GM10248 (cell line): ENCODE data around the gene ZDHHC23.

Experiments used
- CTCF ChIA-PET: fragments of 300-600 bp; sonication (Branson Sonifier 250); formaldehyde crosslinking; extraction: SDS; loops from one replicate; lab custom pipeline; 2021; ENCODE audit warnings: antibody characterized with exemption; lab: Yijun Ruan, JAX
- POLR2A ChIA-PET: fragments of 350-650 bp; sonication (Branson Sonifier 250); formaldehyde crosslinking; extraction: SDS; loops from one replicate; lab custom pipeline; 2020; ENCODE audit warnings: antibody characterized with exemption; lab: Yijun Ruan, JAX
- DNase-seq: peaks from one replicate; pipeline ENCODE4 v3.0.0; 2012; ENCODE audit errors: extremely low spot score
- CTCF ChIP-seq: IDR thresholded peaks from 2 replicates; pipeline ENCODE4 v1.5.1; 2012; ENCODE audit warnings: mild to moderate bottlenecking, low read depth; ENCODE audit errors: extremely low read depth, missing control alignments, control extremely low read depth

Gene ZDHHC23

DNA sequence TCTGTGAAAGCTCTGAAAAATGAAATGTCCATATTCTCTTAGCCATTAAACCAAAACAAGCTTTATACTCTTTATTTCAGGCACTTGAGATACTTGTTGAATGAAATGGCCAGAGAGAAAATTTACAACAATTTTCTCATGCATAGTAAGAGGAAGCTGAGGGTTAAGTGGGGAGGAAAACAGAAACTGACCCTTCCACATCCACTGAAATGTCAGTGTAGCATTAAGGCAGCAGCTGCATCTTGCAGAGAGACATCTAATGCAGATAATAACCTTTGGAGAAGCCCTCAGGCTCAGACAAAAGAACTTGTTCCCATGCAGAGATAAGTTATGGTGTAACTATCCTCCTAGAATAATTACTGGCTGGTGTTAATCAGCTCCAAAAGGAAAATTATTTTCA, 34.0 kb downstream of the ZDHHC23 start:
- POLR2A ChIA-PET = no interaction called here
- DNase-seq = no peak
- TF ChIP-seq CTCF = no peak
- CTCF ChIA-PET = interaction anchor here (1.0 to 1.3 kb wide), 2 partner anchors 23 to 226 kb away, joined by 3 read pairs; no protein-coding TSS in a partner anchor

GRCh38 chr3:113983544-113983943, 35.7 kb downstream of the ZDHHC23 start:
- TF ChIP-seq CTCF = no peak
- CTCF ChIA-PET = interaction anchor here (0.9 to 1.0 kb wide), 2 partner anchors 8 to 26 kb away, joined by 3 to 4 read pairs; no protein-coding TSS in a partner anchor
- no peak for DNase-seq
- POLR2A ChIA-PET = no interaction called here

DNA sequence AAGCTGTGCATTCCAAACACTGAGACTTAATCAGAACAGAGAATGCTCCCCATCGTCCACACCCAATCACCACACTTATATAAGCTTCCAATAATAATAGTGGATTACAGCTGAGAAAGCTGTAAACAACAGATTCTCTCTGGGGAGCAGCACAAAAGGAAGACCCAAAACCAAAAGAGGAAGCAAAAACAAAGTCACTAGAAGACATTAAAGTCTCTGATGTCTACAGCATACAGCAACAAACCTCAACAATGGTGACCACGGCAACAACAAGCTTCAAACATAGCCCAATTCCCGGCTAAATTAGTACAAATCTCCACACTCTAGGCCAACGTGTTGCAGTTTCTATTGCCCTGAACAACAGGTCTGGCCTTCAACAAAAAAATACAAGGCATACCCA, 37.7 kb downstream of the ZDHHC23 start:
- DNase-seq = peak; percentile 30
- TF ChIP-seq CTCF = no peak
- CTCF ChIA-PET = interaction anchor here (1.3 to 1.7 kb wide), 2 partner anchors 8 to 12 kb away, joined by 3 to 5 read pairs; no protein-coding TSS in a partner anchor
- POLR2A ChIA-PET = no interaction called here

- no peak for TF ChIP-seq CTCF
- peak; percentile 37 for DNase-seq
- ChIA-PET CTCF (interaction anchor here (0.9 to 1.4 kb wide), 4 partner anchors 14 to 24 kb away, joined by 3 read pairs; no protein-coding TSS in a partner anchor), POLR2A (no interaction called here)
These were observed 57.7 kb downstream of the ZDHHC23 start for GRCh38 chr3:114005481-114005880.

- CTCF ChIA-PET = interaction anchor here (1.0 to 1.6 kb wide), 3 partner anchors 10 to 49 kb away, joined by 3 to 7 read pairs (median 3); no protein-coding TSS in a partner anchor
- peak; percentile 24 for DNase-seq
- POLR2A ChIA-PET = no interaction called here
These were observed 63.4 kb downstream of the ZDHHC23 start for GRCh38 chr3:114011059-114011797.

More at GRCh38 chr3:114011059-114011797, 63.4 kb downstream of the ZDHHC23 start:
- TF ChIP-seq CTCF = no peak
